HG03378 (cell line): Measurements from ENCODE around the gene MYT1.
"Not testable (repeated sequence)": the region's sequence is repeated elsewhere in the genome, so short reads cannot be mapped to it uniquely, and the experiment has no call there.

Source experiments
- ATAC-seq: cut with Tn5 transposase; IDR thresholded peaks from one replicate; pipeline ENCODE4 v1.9.1; 2021; ENCODE audit warnings: mild to moderate bottlenecking, moderate library complexity; ENCODE audit not compliant: unreplicated experiment

MYT1 gene

GRCh38 chr20:64228751-64229506 is 64.7 kb downstream of the MYT1 start:
- ATAC-seq = no peak

GRCh38 chr20:64229507-64230061 is 65.3 kb downstream of the MYT1 start:
- no peak for ATAC-seq

DNA sequence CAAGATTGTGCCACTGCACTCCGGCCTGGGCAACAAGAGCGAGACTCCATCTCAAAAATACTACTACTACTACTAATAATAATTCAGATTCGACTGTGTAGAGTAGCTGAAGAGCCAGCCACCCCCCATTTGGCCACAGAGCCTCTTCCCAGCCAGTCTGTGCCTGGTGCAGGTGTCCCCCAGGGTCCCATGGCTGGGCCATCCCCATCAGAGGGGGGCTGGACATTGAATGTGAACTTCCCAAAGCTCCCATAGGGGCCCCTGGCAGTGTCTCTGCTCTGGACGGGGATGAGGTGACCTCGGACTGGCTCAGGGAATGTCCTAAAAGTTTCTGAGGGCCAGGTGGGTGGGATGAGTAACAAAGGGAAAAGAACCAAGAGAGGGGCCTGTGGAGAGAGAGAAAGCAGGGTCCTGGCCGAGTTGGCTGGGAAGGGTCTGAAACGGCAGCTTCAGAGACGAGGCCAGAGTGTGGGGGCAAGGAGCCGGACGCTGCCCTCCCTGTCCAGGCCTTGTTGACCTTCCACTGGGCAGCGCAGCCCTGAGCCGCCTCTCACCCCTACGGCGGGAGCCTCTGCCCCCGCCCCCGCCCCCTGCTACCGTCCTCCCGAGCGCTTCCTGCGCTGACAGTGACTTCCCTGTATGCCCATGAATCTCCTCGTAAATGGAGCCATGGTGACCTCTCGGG is 66.4 kb downstream of the MYT1 start:
- no peak for ATAC-seq

DNA sequence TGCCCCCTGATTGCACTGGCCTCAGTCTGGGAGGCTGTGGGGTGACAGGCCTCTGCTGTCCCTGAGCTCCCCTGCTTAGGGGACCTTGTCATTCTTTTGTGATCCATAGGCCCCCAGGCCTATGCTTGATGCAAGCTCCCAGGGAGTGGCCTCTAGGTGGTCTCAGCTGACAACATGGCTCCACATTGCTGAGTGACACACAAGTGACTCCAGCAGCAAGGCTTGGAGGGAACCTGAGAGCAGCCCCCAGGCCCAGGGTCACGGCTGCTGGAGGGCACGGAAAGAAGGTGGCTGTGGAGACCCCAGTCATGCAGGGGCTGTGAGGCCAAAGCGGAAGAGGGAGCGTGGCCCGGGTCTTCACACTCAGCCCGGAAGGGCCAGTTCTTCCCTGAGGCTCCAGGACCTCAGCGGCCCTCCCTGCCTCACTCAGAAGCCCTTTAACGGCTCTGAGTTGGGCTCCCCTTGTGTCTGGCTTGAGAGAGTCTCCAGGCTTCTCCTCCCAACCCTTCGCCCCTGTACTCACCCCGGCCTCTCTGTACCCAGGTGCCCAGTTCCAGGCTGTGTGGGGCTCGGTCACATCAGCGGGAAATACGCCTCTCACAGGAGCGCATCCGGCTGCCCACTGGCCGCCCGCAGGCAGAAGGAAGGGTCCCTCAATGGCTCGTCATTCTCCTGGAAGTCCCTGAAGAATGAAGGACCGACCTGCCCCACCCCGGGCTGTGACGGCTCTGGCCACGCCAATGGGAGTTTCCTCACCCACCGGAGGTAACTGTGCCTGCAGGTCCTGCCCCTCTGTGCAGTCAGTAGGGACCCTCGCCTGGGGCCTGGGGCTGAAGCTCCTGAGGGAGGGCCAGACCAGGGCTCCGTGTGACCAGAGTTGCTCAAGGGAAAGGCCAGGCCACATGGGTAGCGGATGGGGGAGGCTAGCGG is 67.6 kb downstream of the MYT1 start:
- ATAC-seq = no peak

DNA sequence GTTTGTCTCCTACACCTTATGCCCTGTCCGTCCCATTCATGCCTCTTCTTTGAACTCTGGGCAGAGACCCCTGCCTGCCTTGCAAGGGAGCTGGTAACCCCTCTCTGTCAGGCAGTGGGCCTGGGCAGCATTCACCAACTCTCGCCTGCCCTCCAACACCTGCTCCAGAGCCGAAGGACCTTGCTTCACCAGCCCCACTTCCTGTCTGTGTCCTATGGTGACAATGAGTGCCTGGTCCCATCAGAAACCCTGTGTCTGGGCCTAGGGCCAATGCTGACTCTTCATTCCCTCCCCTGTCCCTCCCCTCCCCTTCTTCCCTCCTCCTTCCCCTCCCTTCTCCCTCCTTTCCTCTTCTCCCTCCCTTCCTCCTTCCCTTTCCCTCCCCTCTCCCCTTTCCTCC is 68.5 kb downstream of the MYT1 start:
- no peak for ATAC-seq

- ATAC-seq = no peak
Observed at GRCh38 chr20:64233725-64234124, 69.5 kb downstream of the MYT1 start.

- ATAC-seq = no peak
Observed at GRCh38 chr20:64234291-64234791, 70.1 kb downstream of the MYT1 start.

DNA sequence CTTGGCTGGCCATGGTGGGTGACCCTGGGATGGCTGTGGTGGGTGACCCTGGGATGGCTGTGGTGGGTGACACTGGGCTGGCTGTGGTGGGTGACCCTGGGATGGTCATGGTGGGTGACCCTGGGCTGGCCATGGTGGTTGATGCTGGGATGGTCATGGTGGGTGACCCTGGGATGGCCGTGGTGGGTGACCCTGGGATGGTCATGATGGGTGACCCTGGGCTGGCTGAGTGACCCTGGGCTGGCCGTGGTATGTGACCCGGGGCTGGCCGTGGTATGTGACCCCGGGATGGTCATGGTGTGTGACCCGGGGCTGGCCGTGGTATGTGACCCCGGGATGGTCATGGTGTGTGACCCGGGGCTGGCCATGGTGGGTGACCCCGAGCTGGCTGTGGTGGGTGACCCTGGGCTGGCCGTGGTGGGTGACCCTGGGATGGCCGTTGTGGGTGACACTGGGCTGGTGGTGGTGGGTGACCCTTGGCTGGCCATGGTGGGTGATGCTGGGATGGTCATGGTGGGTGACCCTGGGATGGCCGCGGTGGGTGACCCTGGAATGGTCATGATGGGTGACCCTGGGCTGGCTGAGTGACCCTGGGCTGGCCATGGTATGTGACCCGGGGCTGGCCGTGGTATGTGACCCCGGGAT is 70.8 kb downstream of the MYT1 start:
- not testable (repeated sequence) for ATAC-seq

GRCh38 chr20:64236137-64237088 is 72.2 kb downstream of the MYT1 start:
- ATAC-seq = no peak

- ATAC-seq = no peak
Observed at GRCh38 chr20:64237316-64237715, 73.1 kb downstream of the MYT1 start.

GRCh38 chr20:64238115-64238825 is 74.0 kb downstream of the MYT1 start:
- no peak for ATAC-seq

- no peak for ATAC-seq
Observed at GRCh38 chr20:64238851-64239387, 74.7 kb downstream of the MYT1 start.

DNA sequence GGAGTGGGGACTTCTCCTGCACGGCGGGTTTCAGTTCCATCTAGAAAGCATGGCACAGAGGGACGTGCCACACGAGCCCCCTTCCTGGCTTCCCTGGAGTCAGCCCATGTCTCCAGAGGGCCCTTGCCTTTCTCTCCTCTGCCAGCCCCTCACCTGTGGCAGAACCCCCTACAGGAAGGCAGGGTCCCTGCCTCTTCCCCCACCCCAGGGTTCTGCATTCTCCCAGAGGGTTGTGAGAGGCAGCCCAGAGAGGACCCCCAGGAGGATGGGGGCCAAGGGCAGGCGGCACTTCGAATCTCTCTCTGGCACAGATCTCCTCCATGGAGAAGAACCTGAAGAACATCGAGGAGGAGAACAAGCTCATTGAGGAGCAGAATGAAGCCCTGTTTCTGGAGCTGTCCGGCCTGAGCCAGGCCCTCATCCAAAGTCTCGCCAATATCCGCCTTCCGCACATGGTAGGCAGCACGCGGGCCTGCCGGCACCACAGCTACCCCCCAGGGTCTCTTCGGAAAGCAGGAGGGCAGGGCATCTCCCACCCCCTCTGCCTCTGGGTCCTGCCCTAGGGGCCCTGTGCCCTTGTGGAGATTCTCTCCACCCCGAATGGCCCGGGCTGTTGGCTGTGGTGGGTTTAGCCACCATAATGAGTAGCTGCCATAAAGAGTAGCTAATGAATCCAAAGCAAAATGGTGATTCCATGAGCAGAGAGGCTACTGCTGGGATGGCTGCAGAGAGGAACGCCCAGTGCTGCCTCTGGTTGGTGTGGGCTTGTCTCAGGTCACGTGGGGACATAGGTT is 75.4 kb downstream of the MYT1 start:
- no peak for ATAC-seq

- ATAC-seq = no peak
Observed at GRCh38 chr20:64240243-64241015, 76.2 kb downstream of the MYT1 start.

GRCh38 chr20:64241061-64241460 is 76.8 kb downstream of the MYT1 start:
- ATAC-seq = no peak

GRCh38 chr20:64242003-64242796 is 77.9 kb downstream of the MYT1 start:
- no peak for ATAC-seq
